Endothelial cell of umbilical vein (primary cell): ENCODE data around the gene CPT1A.

ENCODE experiments used
- EZH2 ChIP-seq: IDR thresholded peaks from 2 replicates; pipeline ENCODE4 v1.6.1; 2012; ENCODE audit warnings: borderline replicate concordance, low read depth, mild to moderate bottlenecking, moderate library complexity, low read length, inconsistent platforms; ENCODE audit not compliant: severe bottlenecking
- FOS ChIP-seq: IDR thresholded peaks from 2 replicates; pipeline ENCODE4 v1.6.1; 2011; ENCODE audit warnings: mild to moderate bottlenecking, low read length, moderate library complexity, borderline replicate concordance; ENCODE audit not compliant: insufficient read depth
- GATA2 ChIP-seq: IDR thresholded peaks from 2 replicates; pipeline ENCODE4 v1.7.0; 2011; ENCODE audit warnings: low read depth, mild to moderate bottlenecking, moderate library complexity, mixed read lengths, low read length; ENCODE audit not compliant: insufficient read length, insufficient read depth
- JUN ChIP-seq: IDR thresholded peaks from 2 replicates; pipeline ENCODE4 v1.6.1; 2011; ENCODE audit warnings: borderline replicate concordance, low read depth; ENCODE audit not compliant: insufficient read length, insufficient read depth
- POLR2A ChIP-seq: IDR thresholded peaks from 2 replicates; pipeline ENCODE4 v1.6.1; 2012; ENCODE audit warnings: low read depth, mild to moderate bottlenecking, control low read depth, low read length
- POLR2AphosphoS5 ChIP-seq: IDR thresholded peaks from 2 replicates; pipeline ENCODE4 v1.6.1; 2012; ENCODE audit warnings: low read depth, mild to moderate bottlenecking, control low read depth, low read length, moderate library complexity; ENCODE audit not compliant: insufficient read depth
- TF ChIP-seq, protein P1 (sequence below), 2 donors: IDR thresholded peaks; 1 replicate in 1 of 2; 2 replicates in 1 of 2; pipeline ENCODE4 v1.5.1; 2011; ENCODE audit warnings: low read length in 2 of 2, mild to moderate bottlenecking in 2 of 2, moderate library complexity in 2 of 2, control low read depth in 1 of 2, inconsistent platforms in 1 of 2, low read depth in 1 of 2; ENCODE audit not compliant: insufficient read depth in 1 of 2; ENCODE audit errors: extremely low read depth in 1 of 2
- TF ChIP-seq, protein P2 (sequence below): IDR thresholded peaks from 2 replicates; pipeline ENCODE4 v1.6.1; 2011; ENCODE audit not compliant: insufficient read depth, insufficient read length

DNA sequence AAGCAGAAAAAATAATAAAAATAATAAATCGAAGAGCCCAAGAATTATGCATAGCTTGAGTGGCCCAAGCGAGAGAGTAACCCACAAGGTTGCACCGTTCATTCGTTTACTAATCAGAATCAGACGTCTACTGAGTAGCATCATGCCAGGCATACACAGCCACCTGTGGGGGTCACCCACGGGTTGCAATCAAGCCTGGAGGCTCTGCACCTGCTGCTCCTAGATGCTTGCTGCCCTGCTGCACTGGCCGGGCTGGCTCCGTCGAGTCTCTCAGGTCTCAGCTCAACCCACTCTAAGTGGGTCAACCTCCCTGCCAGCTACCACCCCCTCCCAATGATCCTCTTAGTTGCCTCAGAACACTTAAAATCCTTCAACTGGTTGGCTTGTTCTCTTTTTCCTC, 88.4 kb downstream of the CPT1A start:
- TF ChIP-seq, protein P1, sequence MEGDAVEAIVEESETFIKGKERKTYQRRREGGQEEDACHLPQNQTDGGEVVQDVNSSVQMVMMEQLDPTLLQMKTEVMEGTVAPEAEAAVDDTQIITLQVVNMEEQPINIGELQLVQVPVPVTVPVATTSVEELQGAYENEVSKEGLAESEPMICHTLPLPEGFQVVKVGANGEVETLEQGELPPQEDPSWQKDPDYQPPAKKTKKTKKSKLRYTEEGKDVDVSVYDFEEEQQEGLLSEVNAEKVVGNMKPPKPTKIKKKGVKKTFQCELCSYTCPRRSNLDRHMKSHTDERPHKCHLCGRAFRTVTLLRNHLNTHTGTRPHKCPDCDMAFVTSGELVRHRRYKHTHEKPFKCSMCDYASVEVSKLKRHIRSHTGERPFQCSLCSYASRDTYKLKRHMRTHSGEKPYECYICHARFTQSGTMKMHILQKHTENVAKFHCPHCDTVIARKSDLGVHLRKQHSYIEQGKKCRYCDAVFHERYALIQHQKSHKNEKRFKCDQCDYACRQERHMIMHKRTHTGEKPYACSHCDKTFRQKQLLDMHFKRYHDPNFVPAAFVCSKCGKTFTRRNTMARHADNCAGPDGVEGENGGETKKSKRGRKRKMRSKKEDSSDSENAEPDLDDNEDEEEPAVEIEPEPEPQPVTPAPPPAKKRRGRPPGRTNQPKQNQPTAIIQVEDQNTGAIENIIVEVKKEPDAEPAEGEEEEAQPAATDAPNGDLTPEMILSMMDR (IDR thresholded peaks at IDR 0.05; ENCODE audit: extremely low read depth in 1 of 2, insufficient read depth in 1 of 2, low read depth in 1 of 2, low read length in 2 of 2), result no peak
- TF ChIP-seq POLR2A, result no peak
- TF ChIP-seq, protein P2, sequence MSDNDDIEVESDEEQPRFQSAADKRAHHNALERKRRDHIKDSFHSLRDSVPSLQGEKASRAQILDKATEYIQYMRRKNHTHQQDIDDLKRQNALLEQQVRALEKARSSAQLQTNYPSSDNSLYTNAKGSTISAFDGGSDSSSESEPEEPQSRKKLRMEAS, result no peak
- TF ChIP-seq EZH2, result no peak
- TF ChIP-seq POLR2AphosphoS5, result no peak
- no peak for TF ChIP-seq JUN
- no peak for TF ChIP-seq GATA2
- TF ChIP-seq FOS, result no peak
